Smooth muscle cell (in vitro differentiated cells): ENCODE results near the gene CDKAL1. TPM values are rescaled to one million over a fixed set of nuclear protein-coding genes. Genes with fewer than 3 reads are reported as not detected.

Experiments used
- DNase-seq: peaks from one replicate; lab custom pipeline; 2025; ENCODE audit not compliant: unreplicated experiment; lab: John Stamatoyannopoulos, UW
- H2AFZ ChIP-seq: fragments of 200-600 bp; sonication (generic); 2 replicates; pipeline ENCODE4 v1.6.0; 2016; ENCODE audit warnings: antibody characterized with exemption, low read depth, mild to moderate bottlenecking
- H3F3A ChIP-seq: fragments of 200-600 bp; sonication (generic); 2 replicates; pipeline ENCODE4 v1.6.0; 2017; ENCODE audit warnings: antibody characterized with exemption, low read depth
- H3K27ac ChIP-seq: fragments of 200-600 bp; sonication (generic); 2 replicates; pipeline ENCODE4 v1.5.1; 2016; ENCODE audit warnings: low read depth, mild to moderate bottlenecking
- H3K27me3 ChIP-seq: fragments of 200-600 bp; sonication (generic); 2 replicates; pipeline ENCODE4 v1.6.1; 2016; ENCODE audit warnings: low read depth, mild to moderate bottlenecking
- H3K36me3 ChIP-seq: fragments of 200-600 bp; sonication (generic); 2 replicates; pipeline ENCODE4 v1.5.1; 2016; ENCODE audit warnings: low read depth
- H3K4me1 ChIP-seq: fragments of 200-600 bp; sonication (generic); 2 replicates; pipeline ENCODE4 v1.5.1; 2016; ENCODE audit warnings: low read depth
- H3K4me2 ChIP-seq: fragments of 200-600 bp; sonication (generic); 2 replicates; pipeline ENCODE4 v1.6.0; 2016; ENCODE audit warnings: mild to moderate bottlenecking
- H3K4me3 ChIP-seq: fragments of 200-600 bp; sonication (generic); 2 replicates; pipeline ENCODE4 v1.5.1; 2016; ENCODE audit warnings: mild to moderate bottlenecking
- H3K79me2 ChIP-seq: fragments of 200-600 bp; sonication (generic); 2 replicates; pipeline ENCODE4 v1.6.0; 2016; ENCODE audit warnings: low read depth, mild to moderate bottlenecking
- H3K9ac ChIP-seq: fragments of 200-600 bp; sonication (generic); 2 replicates; pipeline ENCODE4 v1.6.0; 2016; ENCODE audit warnings: low read depth
- H3K9me3 ChIP-seq: fragments of 200-600 bp; sonication (generic); replicated peaks from 2 replicates; pipeline ENCODE4 v1.5.1; 2016; ENCODE audit warnings: low read depth
- H4K20me1 ChIP-seq: fragments of 200-600 bp; sonication (generic); 2 replicates; pipeline ENCODE4 v1.6.0; 2016; ENCODE audit warnings: low read depth
- WGBS: methylation state at CpG from one replicate; pipeline ENCODE4 v1.1.7; 2016; ENCODE audit warnings: low lambda C conversion rate; 5-methylcytosine and 5-hydroxymethylcytosine counted together
- polyA plus RNA-seq: library from polyadenylated mRNA; unstranded; fragments of >200 nt; fragmentation: Nextera tagmentation; extraction: Ambion mirVana; gene quantifications from 2 replicates; pipeline ENCODE4 v1.2.1, GENCODE V29; 2016
- total RNA-seq: library from RNA; depleted of rRNA; stranded (reverse); fragments of >200 nt; gene quantifications from 2 replicates; pipeline ENCODE4 v1.2.3, GENCODE V29; 2014
- TF ChIP-seq, protein P1 (sequence below): fragments of 200-600 bp; sonication (generic); IDR thresholded peaks from 2 replicates; pipeline ENCODE4 v1.5.1; 2017; ENCODE audit warnings: borderline replicate concordance, mild to moderate bottlenecking, antibody characterized with exemption; ENCODE audit not compliant: insufficient read depth, poor library complexity, severe bottlenecking

Gene CDKAL1
- total and polyA plus RNA-seq, 2 experiments from 2014 or later, result 16.5 to 16.6 TPM

DNA sequence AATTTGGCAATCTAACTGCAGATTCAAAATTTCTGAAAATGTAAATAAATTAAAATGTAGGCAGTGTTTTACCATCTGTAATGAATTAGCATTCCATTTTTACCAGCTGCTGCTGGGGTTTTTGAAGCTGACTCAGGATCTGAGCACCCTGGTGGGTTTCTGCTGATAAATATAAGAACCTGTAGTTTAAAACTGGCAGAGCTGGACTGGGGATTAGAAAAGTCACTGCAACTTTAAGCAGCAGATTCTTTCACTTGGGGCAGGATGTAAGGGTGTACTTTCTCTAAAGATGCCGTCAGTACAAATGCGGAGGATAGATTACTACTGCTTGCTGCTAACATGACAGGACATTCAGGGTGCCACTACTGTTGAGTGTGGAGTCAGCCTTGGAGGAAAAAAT lies 341.8 kb downstream of the CDKAL1 start:
- no peaks in the 10 kb centered on the region for H3K9me3 ChIP-seq
- TF ChIP-seq, protein P1, sequence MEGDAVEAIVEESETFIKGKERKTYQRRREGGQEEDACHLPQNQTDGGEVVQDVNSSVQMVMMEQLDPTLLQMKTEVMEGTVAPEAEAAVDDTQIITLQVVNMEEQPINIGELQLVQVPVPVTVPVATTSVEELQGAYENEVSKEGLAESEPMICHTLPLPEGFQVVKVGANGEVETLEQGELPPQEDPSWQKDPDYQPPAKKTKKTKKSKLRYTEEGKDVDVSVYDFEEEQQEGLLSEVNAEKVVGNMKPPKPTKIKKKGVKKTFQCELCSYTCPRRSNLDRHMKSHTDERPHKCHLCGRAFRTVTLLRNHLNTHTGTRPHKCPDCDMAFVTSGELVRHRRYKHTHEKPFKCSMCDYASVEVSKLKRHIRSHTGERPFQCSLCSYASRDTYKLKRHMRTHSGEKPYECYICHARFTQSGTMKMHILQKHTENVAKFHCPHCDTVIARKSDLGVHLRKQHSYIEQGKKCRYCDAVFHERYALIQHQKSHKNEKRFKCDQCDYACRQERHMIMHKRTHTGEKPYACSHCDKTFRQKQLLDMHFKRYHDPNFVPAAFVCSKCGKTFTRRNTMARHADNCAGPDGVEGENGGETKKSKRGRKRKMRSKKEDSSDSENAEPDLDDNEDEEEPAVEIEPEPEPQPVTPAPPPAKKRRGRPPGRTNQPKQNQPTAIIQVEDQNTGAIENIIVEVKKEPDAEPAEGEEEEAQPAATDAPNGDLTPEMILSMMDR, result no peak
- H4K20me1 ChIP-seq, result no peaks in the 10 kb centered on the region
- no peaks in the 10 kb centered on the region for H3K36me3 ChIP-seq
- H3K9ac ChIP-seq, result peak overlapping the region; percentile 48
- H3F3A ChIP-seq, result peaks cover 10% of the 10 kb centered on the region
- 5% methylated on average over 2 of the region's 2 CpGs for WGBS
- no peaks in the 10 kb centered on the region for H3K79me2 ChIP-seq
- H3K4me2 ChIP-seq, result peak overlapping the region; percentile 72
- peak overlapping the region; percentile 96 for H3K27ac ChIP-seq
- H3K4me1 ChIP-seq, result peaks cover 31% of the 10 kb centered on the region
- H3K4me3 ChIP-seq, result no peak overlapping the region
- no peak for DNase-seq
- no peaks in the 10 kb centered on the region for H3K27me3 ChIP-seq
- H2AFZ ChIP-seq, result no peak overlapping the region

DNA sequence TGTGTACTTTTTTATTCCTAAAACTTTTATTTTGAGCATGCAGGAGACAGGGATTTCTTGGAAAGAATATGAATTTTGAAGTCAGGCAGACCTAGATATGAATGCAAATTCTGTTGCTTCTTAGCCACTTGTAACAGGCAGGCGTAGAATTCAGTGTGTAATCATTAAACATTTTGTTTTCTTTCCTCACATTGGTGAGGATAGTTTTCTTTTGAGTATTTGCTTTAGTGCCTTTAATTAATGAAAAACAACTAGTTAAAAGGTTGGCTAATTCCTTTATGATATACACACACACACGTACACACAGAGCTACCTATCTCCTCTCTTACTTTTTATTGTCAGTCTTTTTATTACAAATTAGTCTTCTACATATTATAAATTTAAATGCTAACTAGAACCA lies 342.3 kb downstream of the CDKAL1 start:
- 78% methylated on average over 2 of the region's 2 CpGs for WGBS
- H3K9ac ChIP-seq, result peak overlapping the region; percentile 48
- H3F3A ChIP-seq, result peaks cover 10% of the 10 kb centered on the region
- no peaks in the 10 kb centered on the region for H3K79me2 ChIP-seq
- H3K36me3 ChIP-seq, result no peaks in the 10 kb centered on the region
- H3K4me1 ChIP-seq, result peaks cover 31% of the 10 kb centered on the region
- TF ChIP-seq, protein P1, result no peak
- H3K9me3 ChIP-seq, result no peaks in the 10 kb centered on the region
- no peak overlapping the region for H2AFZ ChIP-seq
- H3K4me3 ChIP-seq, result no peak overlapping the region
- H4K20me1 ChIP-seq, result no peaks in the 10 kb centered on the region
- no peak for DNase-seq
- H3K4me2 ChIP-seq, result peak overlapping the region; percentile 72
- H3K27ac ChIP-seq, result peak overlapping the region; percentile 96
- no peaks in the 10 kb centered on the region for H3K27me3 ChIP-seq

DNA sequence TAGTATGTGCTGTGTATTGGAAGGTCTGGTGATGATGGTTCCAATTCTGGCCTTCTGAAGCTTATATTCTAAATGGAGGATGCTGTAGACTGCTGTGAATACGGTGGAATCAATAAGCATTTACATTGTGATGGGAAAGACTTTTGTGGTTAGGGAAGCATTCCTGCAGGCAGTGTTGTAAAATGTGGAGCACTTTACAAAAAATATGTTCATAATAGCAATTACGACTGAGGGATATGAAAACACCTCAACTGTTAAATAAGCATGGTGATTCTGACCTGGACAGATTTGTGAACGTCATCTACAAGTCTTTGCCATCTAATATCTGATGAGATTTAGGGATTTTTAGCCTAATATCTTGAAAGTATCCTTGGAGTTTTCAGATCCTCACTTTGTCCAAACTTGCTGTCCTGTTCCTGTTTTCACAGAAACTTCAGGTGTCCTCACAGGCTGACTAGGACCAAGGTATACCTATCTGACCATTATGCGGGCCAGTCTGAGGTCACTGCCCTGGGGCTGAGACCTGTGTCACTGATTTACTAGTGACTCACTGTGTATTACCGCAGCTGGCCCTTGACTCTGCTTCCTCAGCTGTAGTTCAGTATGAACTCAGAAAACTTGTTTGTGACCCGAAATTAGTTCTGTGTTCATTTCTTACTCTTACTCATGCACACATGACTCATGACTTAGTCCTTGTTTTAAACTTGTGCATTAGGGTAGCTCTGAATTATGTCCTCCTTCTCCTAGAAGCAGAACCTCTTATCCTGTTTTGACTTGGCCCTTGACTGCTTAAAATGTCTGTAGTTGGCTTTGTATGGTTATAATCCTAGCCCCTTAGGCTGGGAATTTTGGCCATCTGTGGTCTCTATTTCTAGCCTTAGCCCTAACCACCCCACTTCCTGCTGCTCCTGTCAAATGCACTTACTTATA lies 343.0 kb downstream of the CDKAL1 start:
- H3K36me3 ChIP-seq, result no peaks in the 10 kb centered on the region
- H3K4me1 ChIP-seq, result peaks cover 31% of the 10 kb centered on the region
- no peaks in the 10 kb centered on the region for H3K79me2 ChIP-seq
- no peaks in the 10 kb centered on the region for H3K27me3 ChIP-seq
- H4K20me1 ChIP-seq, result no peaks in the 10 kb centered on the region
- H2AFZ ChIP-seq, result no peak overlapping the region
- peaks cover 10% of the 10 kb centered on the region for H3F3A ChIP-seq
- no peak for DNase-seq
- 10% methylated on average over 6 of the region's 6 CpGs for WGBS
- H3K4me2 ChIP-seq, result peak overlapping the region; percentile 72
- TF ChIP-seq, protein P1, result no peak
- no peaks in the 10 kb centered on the region for H3K9me3 ChIP-seq
- H3K9ac ChIP-seq, result peak overlapping the region; percentile 72
- no peak overlapping the region for H3K4me3 ChIP-seq
- peak overlapping the region; percentile 96 for H3K27ac ChIP-seq
